H9 (cell line): ENCODE results near the gene NAP1L5. TPM values are rescaled to one million over a fixed set of nuclear protein-coding genes. Genes with fewer than 3 reads are reported as not detected.

Experiments used
- DNase-seq: peaks from one replicate; pipeline ENCODE4 v3.0.0-alpha.2; 2017
- H2AFZ ChIP-seq: one replicate; pipeline ENCODE4 v1.6.1; 2013; ENCODE audit warnings: mild to moderate bottlenecking, low read length, control low read depth, moderate library complexity
- H2AK5ac ChIP-seq: 2 replicates; pipeline ENCODE4 v1.6.1; 2013; ENCODE audit warnings: low read length, control low read depth, mixed read lengths; ENCODE audit not compliant: insufficient read length
- H2BK120ac ChIP-seq: one replicate; pipeline ENCODE4 v1.6.1; 2013; ENCODE audit warnings: low read depth, mild to moderate bottlenecking, low read length, control low read depth, inconsistent platforms; ENCODE audit not compliant: poor library complexity, severe bottlenecking
- H2BK12ac ChIP-seq: 2 replicates; pipeline ENCODE4 v1.6.1; 2013; ENCODE audit warnings: low read length, control low read depth, mixed read lengths, low read depth; ENCODE audit not compliant: insufficient read length
- H2BK15ac ChIP-seq: 2 replicates; pipeline ENCODE4 v1.6.1; 2013; ENCODE audit warnings: low read depth, low read length, control low read depth
- H2BK20ac ChIP-seq: one replicate; pipeline ENCODE4 v1.6.1; 2013; ENCODE audit warnings: low read depth, mild to moderate bottlenecking, low read length, control low read depth, inconsistent platforms; ENCODE audit not compliant: poor library complexity, severe bottlenecking
- H2BK5ac ChIP-seq: 2 replicates; pipeline ENCODE4 v1.6.1; 2013; ENCODE audit warnings: low read length, control low read depth, mixed read lengths; ENCODE audit not compliant: insufficient read length
- H3K14ac ChIP-seq: 2 replicates; pipeline ENCODE4 v1.6.1; 2013; ENCODE audit warnings: low read length, control low read depth; ENCODE audit not compliant: insufficient read depth
- H3K18ac ChIP-seq: 2 replicates; pipeline ENCODE4 v1.6.1; 2013; ENCODE audit warnings: low read depth, mild to moderate bottlenecking, mixed read lengths, low read length, control low read depth; ENCODE audit not compliant: insufficient read length
- H3K23ac ChIP-seq: 2 replicates; pipeline ENCODE4 v1.6.1; 2013; ENCODE audit warnings: low read length, control low read depth, mixed read lengths, low read depth; ENCODE audit not compliant: insufficient read length
- H3K23me2 ChIP-seq: 2 replicates; pipeline ENCODE4 v1.6.1; 2013; ENCODE audit warnings: low read depth, mild to moderate bottlenecking, mixed read lengths, low read length, control low read depth; ENCODE audit not compliant: insufficient read length, poor library complexity, severe bottlenecking
- H3K27ac ChIP-seq: 2 replicates; pipeline ENCODE4 v1.5.1; 2013; ENCODE audit warnings: low read length, control low read depth, mixed read lengths, low read depth; ENCODE audit not compliant: insufficient read length
- H3K27me3 ChIP-seq: 2 replicates; pipeline ENCODE4 v1.6.1; 2013; ENCODE audit warnings: low read length, control low read depth, inconsistent platforms; ENCODE audit not compliant: insufficient read depth
- H3K4ac ChIP-seq: 2 replicates; pipeline ENCODE4 v1.6.1; 2013; ENCODE audit warnings: low read depth, mild to moderate bottlenecking, control low read depth, inconsistent platforms, low read length, moderate library complexity
- H3K4me1 ChIP-seq: 2 replicates; pipeline ENCODE4 v1.6.1; 2013; ENCODE audit warnings: low read length, control low read depth, inconsistent platforms; ENCODE audit not compliant: insufficient read depth
- H3K4me2 ChIP-seq: 2 replicates; pipeline ENCODE4 v1.6.1; 2013; ENCODE audit warnings: low read length, control low read depth, mixed read lengths; ENCODE audit not compliant: insufficient read length, insufficient read depth
- H3K56ac ChIP-seq: 2 replicates; pipeline ENCODE4 v1.6.1; 2013; ENCODE audit warnings: low read depth, mild to moderate bottlenecking, mixed read lengths, low read length, control low read depth; ENCODE audit not compliant: insufficient read length
- H3K79me1 ChIP-seq: 2 replicates; pipeline ENCODE4 v1.6.1; 2013; ENCODE audit warnings: low read depth, mild to moderate bottlenecking, moderate library complexity, low read length, control low read depth, inconsistent platforms; ENCODE audit not compliant: insufficient read depth, poor library complexity, severe bottlenecking
- H3K79me2 ChIP-seq: 2 replicates; pipeline ENCODE4 v1.6.1; 2013; ENCODE audit warnings: low read length, control low read depth, inconsistent platforms; ENCODE audit not compliant: insufficient read depth
- H3K9ac ChIP-seq: 2 replicates; pipeline ENCODE4 v1.6.1; 2013; ENCODE audit warnings: low read length, control low read depth, mixed read lengths; ENCODE audit not compliant: insufficient read length; ENCODE audit errors: extremely low read depth
- H3K9me3 ChIP-seq: one replicate; pipeline ENCODE4 v1.6.1; 2013; ENCODE audit warnings: low read depth, low read length, inconsistent platforms; ENCODE audit not compliant: control insufficient read depth
- H3T11ph ChIP-seq: one replicate; pipeline ENCODE4 v1.6.1; 2013; ENCODE audit warnings: mild to moderate bottlenecking, low read length, control low read depth, inconsistent platforms
- H4K20me1 ChIP-seq: one replicate; pipeline ENCODE4 v1.6.1; 2013; ENCODE audit not compliant: control insufficient read depth, insufficient read length, insufficient read depth
- H4K5ac ChIP-seq: 2 replicates; pipeline ENCODE4 v1.6.1; 2013; ENCODE audit warnings: low read depth, mild to moderate bottlenecking, mixed read lengths, low read length, control low read depth; ENCODE audit not compliant: insufficient read length
- H4K8ac ChIP-seq: replicated peaks from 2 replicates; pipeline ENCODE4 v1.6.1; 2013; ENCODE audit warnings: low read length, control low read depth, mixed read lengths, low read depth; ENCODE audit not compliant: insufficient read length
- H4K91ac ChIP-seq: 2 replicates; pipeline ENCODE4 v1.6.1; 2013; ENCODE audit warnings: low read depth, mild to moderate bottlenecking, moderate library complexity, mixed read lengths, low read length, control low read depth; ENCODE audit not compliant: insufficient read length
- H3K27ac Mint-ChIP-seq, 3 experiments: 2 replicates in 2 of 3; 3 replicates in 1 of 3; pipeline ENCODE4 v1.8.0; 2020 to 2021; ENCODE audit warnings: mixed read lengths in 3 of 3, mild to moderate bottlenecking in 1 of 3, moderate library complexity in 1 of 3
- H3K27me3 Mint-ChIP-seq: 2 replicates; pipeline ENCODE4 v1.8.0; 2021; ENCODE audit warnings: low read depth, mild to moderate bottlenecking, moderate library complexity, mixed read lengths
- H3K36me3 Mint-ChIP-seq, 3 experiments: 2 replicates in 2 of 3; 3 replicates in 1 of 3; pipeline ENCODE4 v1.8.0; 2020 to 2021; ENCODE audit warnings: low read depth in 3 of 3, mixed read lengths in 3 of 3; ENCODE audit not compliant: insufficient read depth in 1 of 3
- H3K4me1 Mint-ChIP-seq, 2 experiments: 2 replicates each; pipeline ENCODE4 v1.8.0; 2020; ENCODE audit warnings: mixed read lengths in 2 of 2
- H3K4me3 Mint-ChIP-seq, 2 experiments: 2 replicates in 1 of 2; 3 replicates in 1 of 2; pipeline ENCODE4 v1.8.0; 2020 to 2021; ENCODE audit warnings: mild to moderate bottlenecking in 2 of 2, mixed read lengths in 2 of 2, moderate library complexity in 1 of 2
- H3K9me3 Mint-ChIP-seq, 2 experiments: 2 replicates in 1 of 2; 3 replicates in 1 of 2; pipeline ENCODE4 v1.8.0; 2020; ENCODE audit warnings: mild to moderate bottlenecking in 2 of 2, mixed read lengths in 2 of 2, moderate library complexity in 1 of 2
- CTCF ChIP-seq: fragments of 200-600 bp; sonication (generic); conservative IDR thresholded peaks from 3 replicates; pipeline ENCODE4 v1.8.0; 2021; ENCODE audit warnings: antibody characterized with exemption, mild to moderate bottlenecking
- WGBS: extraction: QIAGEN DNeasy Blood & Tissue Kit; methylation state at CpG from one replicate; pipeline ENCODE4 v1.1.7; 2013; ENCODE audit warnings: missing lambda C conversion rate, low lambda C conversion rate, mixed read lengths; ENCODE audit not compliant: insufficient read length; ENCODE audit errors: extremely low coverage; 5-methylcytosine and 5-hydroxymethylcytosine counted together
- total RNA-seq: library from RNA; stranded (reverse); gene quantifications from 2 replicates; pipeline ENCODE4 v1.2.1, GENCODE V29; 2021

NAP1L5 gene
- total RNA-seq, 1 experiment from 2014 or later: 2.2 TPM

- Histone ChIP-seq H2BK12ac (no peak overlapping the region), H3K23ac (no peak overlapping the region), H3K14ac (no peak overlapping the region), H2AK5ac (no peak overlapping the region), H2BK5ac (no peak overlapping the region), H3T11ph (no peak overlapping the region), H3K4ac (no peak overlapping the region), H2BK15ac (no peak overlapping the region), H3K9me3 (no peaks in the 10 kb centered on the region), H3K79me1 (no peaks in the 10 kb centered on the region), H4K20me1 (no peaks in the 10 kb centered on the region), H3K27me3 (no peaks in the 10 kb centered on the region), H4K91ac (no peak overlapping the region), H2BK20ac (no peak overlapping the region), H4K8ac (no peak overlapping the region), H3K18ac (no peak overlapping the region), H4K5ac (no peak overlapping the region), H2AFZ (no peak overlapping the region), H3K27ac (no peak overlapping the region), H2BK120ac (no peak overlapping the region), H3K4me2 (no peak overlapping the region), H3K9ac (no peak overlapping the region), H3K56ac (no peak overlapping the region), H3K23me2 (no peaks in the 10 kb centered on the region), H3K79me2 (no peaks in the 10 kb centered on the region), H3K4me1 (peaks cover 3% of the 10 kb centered on the region; the same call in 1 of the 2 replicates)
- Mint-ChIP-seq H3K4me1 (peaks cover 17 to 26% of the 10 kb centered on the region in 2 experiments), H3K4me3 (no peak overlapping the region), H3K27ac (no peak overlapping the region), H3K27me3 (no peaks in the 10 kb centered on the region), H3K9me3 (no peaks in the 10 kb centered on the region), H3K36me3 (peaks cover 10 to 25% (median 18%) of the 10 kb centered on the region in 3 experiments; a peak in 6 of 7 replicates)
- no peak for DNase-seq
- no peak for TF ChIP-seq CTCF
- WGBS: no CpG with 5 or more reads among the region's 3 CpGs
Measured at GRCh38 chr4:88743696-88744095, 46.1 kb upstream of the NAP1L5 start.
